Activated CD8-positive, alpha-beta memory T cell treated with anti-CD3 and anti-CD28 coated beads, Interleukin-2, amount 10 ng/mL, durations not matched to agents 7 days and 5 days (primary cell): ENCODE measurements around the gene REL. TPM values are rescaled to one million over a fixed set of nuclear protein-coding genes. Genes with fewer than 3 reads are reported as not detected.
A peak's percentile ranks its signal among the peaks of the same experiment; 100 is the strongest.
"Not testable (repeated sequence)": the region's sequence is repeated elsewhere in the genome, so short reads cannot be mapped to it uniquely, and the experiment has no call there.

Experiments used
- ATAC-seq: fragments of 150-1000 bp; cut with Tn5 transposase; one replicate; pipeline ENCODE4 v1.10.0; 2021; ENCODE audit warnings: moderate library complexity
- CTCF ChIA-PET: fragments of 350-600 bp; sonication (Branson Sonifier 250); formaldehyde crosslinking; loops from one replicate; lab custom pipeline; 2021; ENCODE audit warnings: antibody characterized with exemption; lab: Charles Lee
- DNase-seq: peaks from one replicate; pipeline ENCODE4 v3.0.0-alpha.2; 2020
- H3K27ac Mint-ChIP-seq: one replicate; pipeline ENCODE4 v1.8.0; 2021; ENCODE audit warnings: mild to moderate bottlenecking, mixed read lengths
- H3K27me3 Mint-ChIP-seq: one replicate; pipeline ENCODE4 v1.8.0; 2021; ENCODE audit warnings: mixed read lengths
- H3K36me3 Mint-ChIP-seq: one replicate; pipeline ENCODE4 v1.8.0; 2021; ENCODE audit warnings: mild to moderate bottlenecking, mixed read lengths
- H3K4me1 Mint-ChIP-seq: one replicate; pipeline ENCODE4 v1.8.0; 2021; ENCODE audit warnings: mixed read lengths
- H3K4me3 Mint-ChIP-seq: one replicate; pipeline ENCODE4 v1.8.0; 2021; ENCODE audit warnings: mild to moderate bottlenecking, moderate library complexity, mixed read lengths
- H3K9me3 Mint-ChIP-seq: one replicate; pipeline ENCODE4 v1.8.0; 2022; ENCODE audit warnings: low read depth, mixed read lengths
- total RNA-seq, 2 experiments: library from RNA; stranded (reverse); gene quantifications; one replicate each; pipeline ENCODE4 v1.2.3, GENCODE V29; 2021

Gene REL
- total RNA-seq, 2 experiments from 2014 or later, result 22.1 to 31.9 TPM

- Mint-ChIP-seq H3K27me3 (no peaks in the 10 kb centered on the region), H3K27ac (no peak overlapping the region), H3K4me3 (no peak overlapping the region), H3K9me3 (no peaks in the 10 kb centered on the region), H3K4me1 (peaks cover 15% of the 10 kb centered on the region), H3K36me3 (peaks cover 53% of the 10 kb centered on the region)
- DNase-seq (no peak), ATAC-seq (no peak)
- CTCF ChIA-PET, result no interaction called here
These were observed 18.5 kb downstream of the REL start for GRCh38 chr2:60899892-60900249.

GRCh38 chr2:60901296-60901695, 19.9 kb downstream of the REL start:
- H3K9me3 Mint-ChIP-seq, CTCF ChIA-PET, ATAC-seq, H3K4me3 Mint-ChIP-seq, DNase-seq, H3K27ac Mint-ChIP-seq, H3K27me3 Mint-ChIP-seq: not testable (repeated sequence)
- Mint-ChIP-seq H3K4me1 (peaks cover 16% of the 10 kb centered on the region), H3K36me3 (peaks cover 56% of the 10 kb centered on the region)

DNA sequence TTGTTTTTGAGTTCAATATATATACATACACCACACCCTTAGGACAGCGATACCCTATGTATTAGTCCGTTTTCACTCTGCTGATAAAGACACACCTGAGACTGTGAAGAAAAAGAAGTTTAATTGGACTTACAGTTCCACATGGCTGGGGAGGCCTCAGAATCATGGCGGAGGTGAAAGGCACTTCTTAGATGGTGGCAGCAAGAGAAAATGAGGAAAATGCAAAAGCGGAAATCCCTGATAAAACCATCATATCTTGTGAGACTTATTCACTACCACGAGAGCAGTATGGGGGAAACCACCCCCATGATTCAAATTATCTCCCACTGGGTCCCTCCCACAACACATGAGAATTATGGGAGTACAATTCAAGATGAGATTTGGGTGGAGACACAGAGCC, 24.5 kb downstream of the REL start:
- H3K27me3 Mint-ChIP-seq, H3K9me3 Mint-ChIP-seq, ATAC-seq, H3K27ac Mint-ChIP-seq, CTCF ChIA-PET, DNase-seq, H3K4me3 Mint-ChIP-seq, H3K4me1 Mint-ChIP-seq: not testable (repeated sequence)
- H3K36me3 Mint-ChIP-seq, result peaks cover 35% of the 10 kb centered on the region

GRCh38 chr2:60906395-60906794, 25.0 kb downstream of the REL start:
- Mint-ChIP-seq H3K9me3 (no peaks in the 10 kb centered on the region), H3K27me3 (no peaks in the 10 kb centered on the region), H3K36me3 (peaks cover 34% of the 10 kb centered on the region), H3K4me3 (no peak overlapping the region), H3K4me1 (peaks cover 2% of the 10 kb centered on the region), H3K27ac (no peak overlapping the region)
- CTCF ChIA-PET, result no interaction called here
- ATAC-seq, result no peak
- no peak for DNase-seq

GRCh38 chr2:60907329-60907728, 26.0 kb downstream of the REL start:
- no peaks in the 10 kb centered on the region for H3K27me3 Mint-ChIP-seq
- CTCF ChIA-PET, result no interaction called here

DNA sequence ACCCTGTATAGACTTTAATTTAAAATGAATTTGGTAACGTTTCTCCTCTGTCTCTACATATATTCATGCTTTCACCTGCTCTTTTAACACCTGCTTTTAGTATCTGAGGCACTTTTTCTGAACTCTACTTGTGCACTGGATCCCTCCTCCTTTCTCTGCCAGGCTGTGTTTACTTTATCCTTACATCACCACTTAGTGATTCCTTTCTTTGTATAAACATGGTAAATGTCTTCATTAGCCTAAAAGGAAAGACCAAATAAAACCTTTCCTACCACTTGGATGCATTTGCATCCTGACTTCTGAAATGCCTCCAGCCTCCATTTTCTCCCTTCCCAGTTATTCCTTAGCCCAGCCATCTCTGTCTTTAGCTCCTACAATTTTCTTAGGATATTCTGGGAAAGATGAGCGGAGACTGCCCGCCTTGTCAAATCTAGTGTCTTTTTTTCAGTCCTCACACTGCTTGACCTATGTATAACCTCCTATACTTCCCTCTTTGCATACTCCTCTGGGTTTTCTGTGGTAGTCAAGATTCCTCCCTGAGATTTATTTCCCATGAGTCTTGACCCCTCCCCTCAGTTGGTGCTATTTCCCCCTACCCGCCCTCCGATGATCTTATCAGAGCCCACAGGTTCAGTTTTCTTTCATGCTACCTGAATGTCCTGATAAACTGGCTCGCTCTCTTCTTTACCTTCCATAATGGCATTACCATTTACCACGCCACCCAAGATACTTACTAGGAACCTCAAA, 44.8 kb downstream of the REL start:
- H3K27me3 Mint-ChIP-seq, result no peaks in the 10 kb centered on the region
- no peak overlapping the region for H3K27ac Mint-ChIP-seq
- peaks cover 48% of the 10 kb centered on the region for H3K36me3 Mint-ChIP-seq
- CTCF ChIA-PET, result interaction anchor here (1.3 kb wide), 1 partner anchor 16 kb away, joined by 4 read pairs; no protein-coding TSS in a partner anchor
- peaks cover 9% of the 10 kb centered on the region for H3K4me1 Mint-ChIP-seq
- no peak overlapping the region for H3K4me3 Mint-ChIP-seq
- ATAC-seq, result no peak
- H3K9me3 Mint-ChIP-seq, result no peaks in the 10 kb centered on the region
- no peak for DNase-seq

More at GRCh38 chr2:60907329-60907728, 26.0 kb downstream of the REL start:
- no peak overlapping the region for H3K4me3 Mint-ChIP-seq
- H3K4me1 Mint-ChIP-seq, result peaks cover 2% of the 10 kb centered on the region
- H3K36me3 Mint-ChIP-seq, result peaks cover 29% of the 10 kb centered on the region
- no peak overlapping the region for H3K27ac Mint-ChIP-seq
- no peak for ATAC-seq
- H3K9me3 Mint-ChIP-seq, result no peaks in the 10 kb centered on the region
- DNase-seq, result no peak

- Mint-ChIP-seq H3K27ac (no peak overlapping the region), H3K9me3 (no peaks in the 10 kb centered on the region), H3K4me3 (no peak overlapping the region), H3K36me3 (peaks cover 48% of the 10 kb centered on the region), H3K4me1 (peaks cover 9% of the 10 kb centered on the region), H3K27me3 (no peaks in the 10 kb centered on the region)
- no peak for DNase-seq
- no peak for ATAC-seq
- CTCF ChIA-PET, result interaction anchor here (1.3 kb wide), 1 partner anchor 15 kb away, joined by 4 read pairs; no protein-coding TSS in a partner anchor
These were observed 45.6 kb downstream of the REL start for GRCh38 chr2:60926741-60927552.

GRCh38 chr2:60932061-60932460, 50.7 kb downstream of the REL start:
- H3K27me3 Mint-ChIP-seq, H3K27ac Mint-ChIP-seq, H3K9me3 Mint-ChIP-seq, CTCF ChIA-PET, H3K4me3 Mint-ChIP-seq, ATAC-seq, DNase-seq, H3K4me1 Mint-ChIP-seq: not testable (repeated sequence)
- peaks cover 38% of the 10 kb centered on the region for H3K36me3 Mint-ChIP-seq

- CTCF ChIA-PET, result no interaction called here
- Mint-ChIP-seq H3K36me3 (peaks cover 33% of the 10 kb centered on the region), H3K27me3 (no peaks in the 10 kb centered on the region), H3K4me3 (no peak overlapping the region), H3K9me3 (no peaks in the 10 kb centered on the region), H3K27ac (no peak overlapping the region), H3K4me1 (peaks cover 9% of the 10 kb centered on the region)
- DNase-seq (no peak), ATAC-seq (no peak)
These were observed 51.6 kb downstream of the REL start for GRCh38 chr2:60932954-60933353.

DNA sequence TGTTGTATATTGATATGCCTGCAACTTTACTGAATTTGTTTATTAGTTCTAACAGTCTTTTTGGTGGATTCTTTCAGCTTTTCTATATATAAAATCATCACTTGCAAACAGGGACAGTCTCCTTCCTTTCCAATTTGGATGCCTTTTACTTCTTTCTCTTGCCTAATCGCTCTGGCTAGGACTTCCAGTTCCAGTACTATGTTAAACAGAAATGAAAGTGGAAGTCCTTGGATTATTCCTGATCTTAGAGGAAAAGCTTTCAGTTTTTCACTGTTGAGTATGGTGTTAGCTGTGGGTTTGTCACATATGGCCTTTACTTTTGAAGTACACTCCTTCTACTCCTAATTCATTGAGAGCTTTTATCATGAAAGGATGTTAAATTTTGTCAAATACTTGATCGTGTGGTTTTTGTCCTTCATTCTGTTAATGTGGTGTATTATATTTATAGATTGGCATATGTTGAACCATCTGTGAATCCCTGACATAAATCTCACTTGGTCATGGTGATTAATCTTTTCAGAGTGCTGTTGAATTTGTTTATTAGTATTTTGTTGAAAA, 52.9 kb downstream of the REL start:
- Mint-ChIP-seq H3K36me3 (peaks cover 42% of the 10 kb centered on the region), H3K27me3 (no peaks in the 10 kb centered on the region), H3K27ac (no peak overlapping the region), H3K4me1 (peaks cover 9% of the 10 kb centered on the region), H3K4me3 (no peak overlapping the region), H3K9me3 (no peaks in the 10 kb centered on the region)
- CTCF ChIA-PET, result no interaction called here
- DNase-seq (no peak), ATAC-seq (no peak)

DNA sequence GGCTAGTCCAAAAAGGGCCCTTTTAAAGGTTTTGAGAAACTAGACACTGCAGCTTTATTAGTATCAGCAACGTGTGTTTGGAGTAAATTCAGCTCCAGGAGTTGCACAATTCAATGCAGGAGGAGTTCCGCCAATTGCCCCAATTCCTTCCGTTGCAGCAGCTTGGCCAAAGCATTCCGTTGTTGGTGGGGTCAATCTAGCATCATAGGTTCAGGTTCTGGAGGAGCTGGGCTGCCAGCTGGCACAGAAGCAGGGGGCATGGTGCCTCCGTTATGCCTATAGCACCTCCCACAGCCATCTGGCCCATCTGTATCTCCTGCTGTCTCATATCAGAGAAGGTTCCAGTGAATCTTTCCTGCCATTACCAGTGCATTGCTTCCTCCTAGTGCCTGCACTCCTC, 55.4 kb downstream of the REL start:
- Mint-ChIP-seq H3K36me3 (peaks cover 45% of the 10 kb centered on the region), H3K4me3 (no peak overlapping the region), H3K4me1 (peaks cover 10% of the 10 kb centered on the region), H3K27me3 (no peaks in the 10 kb centered on the region), H3K9me3 (no peaks in the 10 kb centered on the region), H3K27ac (no peak overlapping the region)
- CTCF ChIA-PET, result no interaction called here
- ATAC-seq, result no peak
- no peak for DNase-seq

DNA sequence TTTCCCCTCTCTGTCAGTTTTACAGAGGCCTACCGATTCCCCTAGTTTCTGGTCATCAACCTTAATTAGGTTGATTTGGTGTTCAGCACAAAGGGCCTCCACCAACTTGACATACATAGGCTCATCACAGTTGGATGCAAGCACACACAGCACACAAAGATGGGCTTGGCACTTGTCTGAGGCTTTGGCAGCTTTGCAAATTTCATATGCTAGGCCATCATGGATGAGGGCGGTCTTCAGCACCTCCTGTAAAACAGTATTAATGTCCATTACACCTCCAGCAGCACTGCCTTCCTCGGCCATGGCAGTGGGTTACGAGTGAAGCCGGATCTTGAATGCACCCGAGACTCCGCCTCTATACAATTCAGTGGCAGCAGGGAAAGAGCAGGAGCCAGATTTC, 56.9 kb downstream of the REL start:
- peaks cover 10% of the 10 kb centered on the region for H3K4me1 Mint-ChIP-seq
- no peak overlapping the region for H3K27ac Mint-ChIP-seq
- ATAC-seq (no peak), DNase-seq (no peak)
- H3K9me3 Mint-ChIP-seq, result no peaks in the 10 kb centered on the region
- CTCF ChIA-PET, result no interaction called here
- peaks cover 37% of the 10 kb centered on the region for H3K36me3 Mint-ChIP-seq
- H3K27me3 Mint-ChIP-seq, result no peaks in the 10 kb centered on the region
- H3K4me3 Mint-ChIP-seq, result no peak overlapping the region

- H3K27ac Mint-ChIP-seq, result peak overlapping the region; percentile 10
- no peaks in the 10 kb centered on the region for H3K9me3 Mint-ChIP-seq
- DNase-seq (no peak), ATAC-seq (no peak)
- CTCF ChIA-PET, result no interaction called here
- no peak overlapping the region for H3K4me3 Mint-ChIP-seq
- H3K4me1 Mint-ChIP-seq, result peaks cover 10% of the 10 kb centered on the region
- H3K27me3 Mint-ChIP-seq, result no peaks in the 10 kb centered on the region
- H3K36me3 Mint-ChIP-seq, result peaks cover 34% of the 10 kb centered on the region
These were observed 58.2 kb downstream of the REL start for GRCh38 chr2:60939622-60940021.
